Hepatocyte (in vitro differentiated cells): ENCODE data around the gene ABHD17A.

Experiments
- EZH2phosphoT487 ChIP-seq: fragments of 200-600 bp; sonication (generic); IDR thresholded peaks from one replicate; pipeline ENCODE4 v1.6.1; 2018; ENCODE audit warnings: antibody characterized with exemption, mild to moderate bottlenecking, low read depth, moderate library complexity; ENCODE audit not compliant: unreplicated experiment, severe bottlenecking
- TF ChIP-seq, protein P1 (sequence below): fragments of 200-600 bp; sonication (generic); IDR thresholded peaks from 2 replicates; pipeline ENCODE4 v1.5.1; 2016; ENCODE audit warnings: antibody characterized with exemption, mild to moderate bottlenecking; ENCODE audit not compliant: poor library complexity

GRCh38 chr19:1932395-1932794 lies 47.1 kb upstream of the ABHD17A start:
- TF ChIP-seq EZH2phosphoT487 = no peak
- TF ChIP-seq, protein P1, sequence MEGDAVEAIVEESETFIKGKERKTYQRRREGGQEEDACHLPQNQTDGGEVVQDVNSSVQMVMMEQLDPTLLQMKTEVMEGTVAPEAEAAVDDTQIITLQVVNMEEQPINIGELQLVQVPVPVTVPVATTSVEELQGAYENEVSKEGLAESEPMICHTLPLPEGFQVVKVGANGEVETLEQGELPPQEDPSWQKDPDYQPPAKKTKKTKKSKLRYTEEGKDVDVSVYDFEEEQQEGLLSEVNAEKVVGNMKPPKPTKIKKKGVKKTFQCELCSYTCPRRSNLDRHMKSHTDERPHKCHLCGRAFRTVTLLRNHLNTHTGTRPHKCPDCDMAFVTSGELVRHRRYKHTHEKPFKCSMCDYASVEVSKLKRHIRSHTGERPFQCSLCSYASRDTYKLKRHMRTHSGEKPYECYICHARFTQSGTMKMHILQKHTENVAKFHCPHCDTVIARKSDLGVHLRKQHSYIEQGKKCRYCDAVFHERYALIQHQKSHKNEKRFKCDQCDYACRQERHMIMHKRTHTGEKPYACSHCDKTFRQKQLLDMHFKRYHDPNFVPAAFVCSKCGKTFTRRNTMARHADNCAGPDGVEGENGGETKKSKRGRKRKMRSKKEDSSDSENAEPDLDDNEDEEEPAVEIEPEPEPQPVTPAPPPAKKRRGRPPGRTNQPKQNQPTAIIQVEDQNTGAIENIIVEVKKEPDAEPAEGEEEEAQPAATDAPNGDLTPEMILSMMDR = no peak
